Bone marrow (tissue), 2 donors: ENCODE results near the gene GNG7.
A peak's percentile ranks its signal among the peaks of the same experiment; 100 is the strongest.
"Not testable (repeated sequence)": the region's sequence is repeated elsewhere in the genome, so short reads cannot be mapped to it uniquely, and the experiment has no call there.

Experiments
- DNase-seq, 2 donors: peaks; one replicate each; lab custom pipeline; 2025; lab: John Stamatoyannopoulos, UW

Gene GNG7

DNA sequence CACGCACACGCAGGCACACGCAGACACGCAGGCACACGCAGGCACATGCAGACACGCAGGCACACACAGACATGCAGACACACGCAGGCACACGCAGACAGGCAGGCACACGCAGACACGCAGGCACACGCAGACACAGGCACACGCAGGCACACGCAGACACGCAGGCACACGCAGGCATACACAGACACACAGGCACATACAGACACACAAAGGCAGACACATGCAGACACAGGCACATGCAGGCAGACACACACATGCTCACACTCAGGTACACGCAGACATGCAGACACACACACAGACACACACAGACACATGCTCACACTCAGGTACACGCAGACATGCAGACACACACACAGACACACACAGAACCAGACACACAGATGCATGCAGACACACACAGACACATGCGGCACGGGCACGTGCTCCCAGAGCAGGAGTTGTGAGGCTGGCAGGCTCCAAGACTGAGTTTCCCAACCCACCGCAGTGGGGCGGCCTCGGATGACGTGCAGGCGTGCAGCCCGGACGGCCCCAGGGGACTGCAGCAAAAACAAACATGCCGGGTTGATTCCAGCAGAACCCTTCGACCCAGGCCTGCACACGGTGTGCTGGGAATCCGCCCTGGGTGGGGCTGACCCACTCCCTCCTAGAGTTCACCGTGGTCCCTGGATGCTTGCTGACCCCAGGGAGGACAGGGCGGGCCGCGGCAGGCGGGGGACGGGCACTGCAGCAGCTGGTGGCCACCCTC, 126.6 kb downstream of the GNG7 start:
- DNase-seq, result no peak

DNA sequence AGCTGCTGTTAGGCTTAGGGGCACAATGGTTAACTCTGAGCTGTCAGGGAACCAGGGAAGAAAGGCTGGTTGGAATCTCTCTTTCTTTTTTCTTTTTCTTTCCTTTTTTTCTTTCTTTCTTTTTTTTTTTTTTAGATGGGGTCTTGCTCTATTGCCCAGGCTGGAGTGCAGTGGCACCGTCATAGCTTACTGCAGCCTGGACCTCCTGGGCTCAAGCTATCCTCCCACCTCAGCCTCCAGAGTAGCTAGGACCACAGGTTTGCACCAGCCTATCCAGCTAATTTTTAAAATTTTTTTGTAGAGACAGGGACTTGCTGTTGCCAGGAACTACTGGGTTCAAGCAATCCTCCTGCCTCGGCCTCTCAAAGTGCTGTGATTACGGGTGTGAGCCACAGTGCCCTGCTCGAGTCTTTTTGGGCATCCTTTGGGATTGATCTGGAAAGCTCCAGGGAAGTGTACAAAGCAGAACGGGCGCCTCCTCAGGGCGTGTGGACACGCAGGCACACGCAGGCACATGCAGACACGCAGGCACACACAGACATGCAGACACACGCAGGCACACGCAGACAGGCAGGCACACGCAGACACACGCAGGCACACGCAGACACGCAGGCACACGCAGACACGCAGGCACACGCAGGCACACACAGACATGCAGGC, 127.4 kb downstream of the GNG7 start:
- no peak for DNase-seq

DNA sequence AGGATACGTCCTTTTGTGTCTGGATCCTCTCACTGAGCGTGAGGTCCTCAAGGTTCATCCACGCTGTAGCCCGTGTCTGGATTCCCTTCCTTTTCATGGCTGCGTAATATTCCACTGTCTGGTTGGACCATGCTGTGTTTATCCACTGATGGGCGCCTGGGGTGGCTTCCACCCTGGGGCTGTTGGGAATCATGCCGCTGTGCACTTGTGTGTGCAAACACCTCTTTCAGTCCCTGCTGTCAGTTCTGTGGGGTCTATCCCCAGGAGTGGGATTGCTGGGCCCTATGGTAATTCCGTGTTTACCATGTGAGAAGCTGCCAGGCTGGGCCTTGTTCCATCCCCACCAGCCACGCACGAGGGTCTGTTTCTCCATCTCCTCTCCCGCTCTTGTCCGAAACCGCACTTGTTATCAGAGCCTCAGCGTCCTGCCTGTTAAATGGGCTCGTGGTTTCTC, 128.0 kb downstream of the GNG7 start:
- no peak for DNase-seq

DNA sequence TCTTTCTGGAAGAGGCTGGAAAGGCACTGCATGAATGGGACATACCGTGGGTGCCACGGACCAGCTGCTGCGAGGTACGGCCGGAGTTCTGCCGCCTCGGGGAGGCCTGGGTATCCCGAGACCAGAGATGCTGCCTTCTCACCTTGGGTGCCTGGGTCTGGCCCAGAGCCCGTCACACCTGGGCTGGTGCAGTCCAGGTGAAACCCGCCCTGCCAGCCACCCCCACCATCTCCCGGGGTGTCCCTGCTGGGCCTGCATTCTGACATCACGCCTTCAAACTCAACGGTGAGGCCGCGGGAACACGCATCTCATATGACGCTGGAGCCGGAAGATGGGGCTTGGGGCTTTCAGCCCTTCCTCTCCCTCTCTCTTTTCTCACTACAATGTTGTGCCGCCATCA, 128.6 kb downstream of the GNG7 start:
- DNase-seq, result no peak

DNA sequence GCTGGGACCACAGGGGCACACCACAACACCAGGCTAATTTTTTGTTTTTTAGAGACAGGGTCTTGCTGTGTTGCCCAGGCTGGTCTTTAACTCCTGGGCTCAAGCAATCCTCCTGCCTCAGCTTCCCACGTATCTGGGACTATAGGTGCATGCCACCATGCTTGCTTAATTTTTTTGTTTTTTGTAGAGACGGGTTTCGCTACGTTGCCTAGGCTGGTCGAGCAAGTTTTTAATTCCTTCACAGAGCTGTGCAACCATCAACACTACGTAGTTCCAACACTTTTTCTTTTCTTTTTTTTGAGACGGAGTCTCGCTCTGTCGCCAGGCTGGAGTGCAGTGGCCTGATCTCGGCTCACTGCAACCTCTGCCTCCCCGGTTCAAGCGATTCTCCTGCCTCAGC, 130.3 kb downstream of the GNG7 start:
- DNase-seq, result not testable (repeated sequence)

DNA sequence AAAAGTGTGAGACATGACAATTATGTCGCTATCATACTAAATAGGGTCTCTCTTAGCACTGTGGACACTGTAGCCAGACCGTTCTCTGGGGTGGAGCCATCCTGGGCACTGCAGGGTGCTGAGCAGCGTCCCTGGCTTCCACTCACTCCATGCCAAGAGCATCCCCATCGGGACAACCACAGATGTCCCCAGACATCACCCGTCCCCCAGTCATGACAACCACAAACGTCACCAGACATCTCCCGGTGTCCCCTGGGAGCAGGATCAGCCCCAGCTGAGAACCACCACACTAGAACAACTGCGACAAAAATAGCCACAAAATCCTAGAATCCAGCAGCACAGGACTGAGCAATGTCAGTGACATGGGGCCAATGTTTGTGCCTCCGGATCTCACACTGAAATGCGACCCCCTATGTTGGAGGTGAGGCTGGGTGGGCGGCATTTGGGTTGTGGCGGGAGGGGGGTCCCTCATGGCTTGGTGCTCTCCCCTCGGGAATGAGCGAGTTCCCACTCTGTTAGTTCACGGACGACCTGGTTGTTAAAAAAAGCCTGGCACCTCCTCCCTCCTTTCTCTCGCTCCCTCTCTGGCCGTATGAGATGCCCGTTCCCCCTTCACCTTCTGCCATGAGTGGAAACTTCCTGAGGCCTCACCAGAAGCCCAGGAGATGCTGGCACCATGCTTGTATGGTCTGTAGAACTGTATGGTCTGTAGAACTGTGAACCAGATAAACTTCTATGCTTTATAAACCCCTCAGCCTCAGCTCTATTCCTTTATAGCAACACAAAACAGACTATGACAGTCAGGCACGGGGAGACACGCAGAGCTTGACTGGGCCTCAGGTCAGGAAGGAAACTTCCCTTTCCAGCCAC, 132.7 kb downstream of the GNG7 start:
- DNase-seq, result no peak

DNA sequence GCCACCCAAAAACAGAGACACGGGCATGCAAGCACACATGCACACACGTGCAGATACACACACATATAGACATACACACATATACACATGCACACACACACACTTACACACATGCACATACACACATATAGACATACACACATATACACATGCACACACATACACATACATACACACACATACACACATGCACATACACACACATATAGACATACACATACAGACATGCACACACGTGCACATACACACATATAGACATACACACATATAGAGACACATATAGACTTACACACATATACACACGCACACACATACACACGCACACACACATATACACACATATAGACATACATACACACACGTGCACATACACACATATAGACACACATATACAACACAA, 134.5 kb downstream of the GNG7 start:
- no peak for DNase-seq

DNA sequence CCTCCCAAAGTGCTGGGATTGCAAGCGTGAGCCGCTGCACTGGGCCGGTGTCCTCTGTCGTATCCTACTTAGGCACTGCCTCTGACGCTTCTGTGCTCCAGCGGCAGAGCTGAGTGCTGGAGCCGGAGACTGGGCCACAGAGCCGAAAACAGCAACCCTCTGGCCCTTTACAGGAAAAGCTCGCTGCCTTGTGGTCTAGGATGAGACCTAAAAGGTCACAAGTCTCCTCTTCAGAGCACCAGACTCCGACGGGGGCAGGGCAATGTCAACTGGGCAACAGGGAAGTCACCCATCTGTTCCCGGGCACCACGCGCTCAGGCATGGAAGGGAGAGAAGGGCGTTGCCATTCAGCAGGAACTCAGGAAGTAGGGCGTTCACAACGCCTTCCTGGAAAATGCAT, 134.9 kb downstream of the GNG7 start:
- DNase-seq, result peak in 1 of 2 donors; percentile 36

DNA sequence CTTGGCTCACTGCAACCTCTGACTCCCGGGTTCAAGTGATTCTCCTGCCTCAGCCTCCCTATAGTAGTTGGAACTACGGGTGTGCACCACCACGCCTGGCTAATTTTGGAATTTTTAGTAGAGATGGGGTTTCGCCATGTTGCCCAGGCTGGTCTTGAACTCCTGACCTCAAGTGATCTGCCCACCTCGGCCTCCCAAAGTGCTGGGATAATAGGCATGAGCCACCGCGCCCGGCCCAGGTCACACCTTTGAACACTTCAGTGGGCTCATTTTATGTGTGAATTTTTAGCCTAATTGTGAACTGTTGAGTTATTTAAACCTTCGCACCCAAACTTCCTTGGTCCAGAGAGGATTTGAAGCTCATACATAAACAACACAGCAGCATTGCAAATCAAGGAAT, 138.9 kb downstream of the GNG7 start:
- not testable (repeated sequence) for DNase-seq

DNA sequence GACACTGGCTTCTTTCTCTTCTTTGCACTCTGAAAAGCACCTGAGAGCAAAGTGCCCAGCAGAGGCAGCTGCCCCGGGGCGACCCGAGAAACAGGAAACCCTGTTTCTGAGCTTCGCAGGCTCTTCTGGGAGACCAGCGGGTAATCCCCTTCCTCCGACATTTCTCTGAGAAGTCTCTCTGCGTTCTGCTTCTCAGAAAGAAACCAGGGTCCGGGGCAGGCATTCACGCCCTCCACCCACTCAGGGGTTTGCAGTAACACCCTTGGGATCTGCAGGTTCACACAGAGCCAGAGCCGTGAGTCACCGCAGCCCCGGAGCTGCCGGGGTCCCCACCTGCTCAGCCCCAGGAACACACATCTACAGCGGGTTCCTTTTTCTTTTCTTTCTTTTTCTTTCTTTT, 140.6 kb downstream of the GNG7 start:
- DNase-seq, result peak; percentile 3 to 26

DNA sequence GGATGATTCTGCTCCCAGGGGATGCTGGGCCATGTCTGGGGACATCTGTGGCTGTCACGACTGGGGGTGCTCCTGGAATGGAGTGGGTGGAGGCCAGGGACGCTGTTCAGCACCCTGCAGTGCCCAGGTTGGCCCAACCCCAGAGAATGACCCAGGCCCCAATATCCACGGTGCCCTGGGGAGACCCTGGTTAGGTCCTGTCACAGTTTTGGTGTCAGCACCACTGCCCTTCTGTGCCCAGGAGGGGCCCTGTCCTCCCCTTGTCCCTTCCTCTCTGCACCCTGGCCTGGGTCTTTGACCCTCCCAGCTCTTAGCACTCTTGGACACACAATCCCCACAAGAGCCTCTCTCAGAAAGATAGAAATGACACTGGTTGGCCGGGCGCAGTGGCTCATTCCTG, 141.3 kb downstream of the GNG7 start:
- no peak for DNase-seq

DNA sequence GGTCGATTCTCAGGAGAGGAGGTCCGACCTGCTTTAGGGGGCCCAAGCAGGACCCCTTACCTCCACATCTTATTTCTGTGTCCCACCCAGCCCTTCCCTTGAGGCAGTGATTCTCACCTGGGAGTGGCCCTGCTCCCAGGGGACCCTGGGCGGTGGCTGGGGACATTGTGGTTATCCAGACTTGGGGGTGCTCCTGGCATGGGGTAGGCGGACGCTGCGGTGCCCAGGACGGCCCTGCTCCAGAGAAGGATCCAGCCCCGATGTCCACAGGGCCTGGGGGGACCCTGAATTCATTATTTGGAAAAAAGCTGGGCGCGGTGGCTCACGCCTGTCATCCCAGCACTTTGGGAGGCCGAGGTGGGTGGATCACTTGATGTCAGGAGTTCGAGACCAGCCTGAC, 142.1 kb downstream of the GNG7 start:
- DNase-seq, result no peak

DNA sequence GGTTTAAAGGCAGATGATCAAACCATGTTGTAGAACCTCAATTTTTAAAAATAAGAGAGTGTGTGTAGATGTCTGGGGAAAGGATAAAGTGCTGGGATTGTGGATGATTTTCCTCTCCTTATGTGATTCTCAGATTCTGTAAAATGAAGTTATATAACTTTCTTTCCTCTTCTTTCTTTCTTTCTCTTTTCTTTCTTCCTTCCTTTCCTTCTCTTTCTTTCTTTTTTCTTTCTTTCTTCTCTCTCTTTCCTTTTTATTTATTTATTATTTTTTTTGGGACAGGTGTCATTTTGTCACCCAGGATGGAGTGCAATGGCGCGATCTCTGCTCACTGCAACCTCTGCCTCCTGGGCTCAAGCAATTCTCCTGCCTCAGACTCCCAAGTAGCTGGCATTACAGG, 144.0 kb downstream of the GNG7 start:
- DNase-seq, result no peak

DNA sequence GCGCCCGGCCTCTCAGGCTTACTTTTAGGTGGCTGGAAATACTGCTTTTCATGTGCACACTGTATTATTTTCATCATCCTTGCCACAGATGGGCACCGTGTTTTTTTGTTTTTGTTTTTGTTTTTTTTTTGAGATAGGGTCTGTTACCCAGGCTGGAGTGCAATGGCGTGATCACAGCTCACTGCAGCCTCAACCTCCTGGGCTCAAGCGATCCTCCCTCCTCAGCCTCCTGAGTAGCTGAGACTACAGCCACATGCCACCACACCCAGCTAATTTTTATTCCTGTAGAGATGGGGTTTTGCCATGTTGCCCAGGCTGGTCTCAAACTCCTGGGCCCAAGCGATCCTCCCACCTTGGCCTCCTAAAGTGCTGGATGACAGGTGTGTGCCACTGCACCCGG, 144.4 kb downstream of the GNG7 start:
- DNase-seq, result not testable (repeated sequence)

DNA sequence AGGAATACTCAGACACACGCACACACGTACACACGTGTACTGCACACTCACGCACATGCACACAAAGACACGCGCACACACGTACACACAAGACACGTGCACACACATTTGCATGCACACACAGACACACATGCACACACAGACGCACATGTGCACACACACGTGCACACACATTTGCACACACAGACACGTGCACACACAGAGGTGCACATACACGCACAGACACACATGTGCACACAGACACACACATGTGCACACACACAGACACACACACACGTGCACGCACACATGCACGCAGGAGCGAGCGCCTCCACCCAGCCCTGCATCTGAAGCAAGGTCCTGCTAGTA, 145.4 kb downstream of the GNG7 start:
- no peak for DNase-seq

DNA sequence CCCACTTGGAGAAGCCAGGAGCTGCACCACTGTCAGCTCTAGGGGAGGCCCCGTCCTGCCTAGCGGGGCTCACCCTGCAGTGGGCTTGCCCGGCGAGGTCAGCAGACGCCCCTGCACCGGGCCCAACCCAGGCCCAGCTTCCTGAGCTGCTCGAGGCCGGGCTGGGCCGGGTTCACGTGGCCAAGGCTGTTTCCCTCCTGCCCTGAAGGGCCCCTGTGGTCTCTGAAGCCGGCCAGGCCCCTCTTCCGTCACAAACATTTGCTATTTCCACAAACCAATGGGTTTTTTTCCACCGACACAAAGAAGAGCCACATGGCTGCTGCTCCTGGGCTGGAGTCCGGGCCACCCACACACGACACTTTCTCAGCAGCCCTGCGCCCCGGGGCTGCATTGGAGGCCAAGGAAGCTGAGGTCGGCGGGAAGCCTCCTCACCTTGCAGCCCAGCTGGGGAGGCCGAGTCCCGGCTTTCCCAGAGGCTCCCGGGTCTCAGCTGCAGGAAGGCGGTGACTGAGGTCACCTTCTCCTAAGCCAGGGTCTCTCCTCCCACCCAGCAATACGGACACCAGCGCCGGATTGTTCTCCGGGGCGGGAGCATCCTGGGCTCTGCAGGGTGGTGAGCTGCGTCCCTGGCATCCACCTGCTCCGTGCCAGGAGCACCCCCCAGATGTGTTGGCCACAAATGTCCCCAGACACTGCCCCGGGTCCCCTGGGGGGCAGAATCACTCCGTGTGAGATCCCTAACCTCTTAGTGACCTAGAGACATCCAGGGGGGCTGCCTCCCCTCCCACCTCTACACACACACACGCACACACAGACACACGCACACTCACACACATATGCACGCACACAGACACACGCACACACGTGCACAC, 146.0 kb downstream of the GNG7 start:
- DNase-seq, result no peak

DNA sequence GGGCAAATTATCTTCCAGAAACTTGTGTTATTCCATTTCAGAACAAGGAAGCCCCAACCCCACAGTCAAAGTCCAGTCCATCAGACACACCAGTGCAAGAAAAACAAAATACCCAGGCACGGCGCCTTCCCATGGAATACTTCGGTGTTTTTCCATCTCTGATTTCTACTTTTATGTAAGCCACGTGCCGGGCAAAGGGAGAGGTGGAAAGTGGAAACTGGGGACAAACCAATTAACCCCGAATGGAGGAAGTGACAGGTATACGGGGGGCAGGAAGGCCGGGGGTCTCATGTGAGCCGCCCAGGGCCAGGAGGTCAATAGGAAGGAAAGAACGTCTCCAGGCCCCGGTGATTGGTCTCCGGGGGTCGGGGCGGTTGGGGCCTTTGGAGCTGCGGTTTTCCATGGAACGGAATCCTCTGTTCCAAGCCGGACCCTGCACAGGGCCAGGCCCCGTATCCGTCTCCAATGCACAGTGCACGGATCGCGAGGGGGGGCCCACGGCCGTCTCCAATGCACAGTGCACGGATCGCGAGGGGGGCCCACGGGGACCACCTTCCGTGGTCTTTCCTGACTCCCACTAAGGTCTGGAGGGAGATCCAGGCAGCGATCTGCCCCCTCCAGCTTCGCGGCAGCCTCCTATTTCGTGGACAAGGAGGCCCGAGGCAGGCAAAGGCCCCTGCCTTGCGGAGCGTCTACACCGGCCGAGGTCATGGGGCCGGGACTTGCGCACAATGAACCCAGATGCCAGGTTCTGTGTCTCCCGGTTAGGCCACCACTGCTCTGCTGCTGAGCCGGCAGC, 146.9 kb downstream of the GNG7 start:
- no peak for DNase-seq

DNA sequence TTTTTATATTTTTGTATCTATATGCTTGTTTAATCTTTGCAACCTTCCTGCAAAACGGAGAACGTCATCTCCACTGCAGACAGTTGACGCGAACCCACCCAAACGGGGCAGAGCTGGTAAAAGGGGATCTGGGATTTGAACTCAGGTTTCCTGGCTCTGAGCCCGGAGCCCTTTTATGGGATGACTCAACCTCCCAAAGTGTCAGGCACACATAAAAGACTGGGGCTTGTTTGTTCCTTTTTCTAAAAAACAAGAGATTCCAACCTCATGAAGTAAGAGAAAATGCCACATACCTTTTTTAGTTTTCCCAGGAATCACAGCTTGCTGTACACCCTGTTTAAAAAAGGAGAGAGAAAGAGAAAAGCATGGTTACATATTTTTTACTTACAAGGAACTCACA, 147.6 kb downstream of the GNG7 start:
- DNase-seq, result no peak

DNA sequence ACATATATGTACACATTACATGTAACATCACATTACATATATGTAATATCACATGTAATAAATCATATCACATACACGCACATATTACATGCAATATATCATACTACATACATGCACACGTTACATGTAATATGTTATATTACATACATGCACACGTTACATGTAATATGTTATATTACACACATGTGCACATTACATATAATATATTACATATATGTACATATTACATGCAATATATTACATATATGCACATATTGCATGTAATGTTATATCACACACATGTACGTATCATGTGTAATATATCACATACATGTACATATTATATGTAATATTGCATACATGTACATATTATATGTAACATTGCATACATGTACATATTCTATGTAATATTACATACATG, 149.0 kb downstream of the GNG7 start:
- no peak for DNase-seq

DNA sequence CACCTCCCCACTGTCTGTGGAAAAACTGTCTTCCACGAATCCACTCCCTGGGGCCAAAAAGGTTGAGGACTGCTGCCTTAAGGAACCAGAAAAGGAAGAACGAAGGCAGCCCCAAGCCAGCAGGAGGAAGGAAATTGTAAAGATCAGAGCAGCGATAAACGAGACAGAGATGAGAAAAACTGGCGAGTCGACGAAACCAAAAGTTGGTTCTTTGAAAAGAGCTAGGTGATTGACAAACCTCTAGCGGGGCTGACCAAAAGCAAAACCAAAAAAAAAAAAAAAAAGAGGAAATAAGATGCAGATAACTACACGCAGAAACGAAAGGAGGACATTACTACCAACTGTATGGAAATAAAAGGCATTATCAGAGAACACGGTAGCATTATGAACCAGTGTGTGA, 149.6 kb downstream of the GNG7 start:
- peak; percentile 9 to 92 for DNase-seq

DNA sequence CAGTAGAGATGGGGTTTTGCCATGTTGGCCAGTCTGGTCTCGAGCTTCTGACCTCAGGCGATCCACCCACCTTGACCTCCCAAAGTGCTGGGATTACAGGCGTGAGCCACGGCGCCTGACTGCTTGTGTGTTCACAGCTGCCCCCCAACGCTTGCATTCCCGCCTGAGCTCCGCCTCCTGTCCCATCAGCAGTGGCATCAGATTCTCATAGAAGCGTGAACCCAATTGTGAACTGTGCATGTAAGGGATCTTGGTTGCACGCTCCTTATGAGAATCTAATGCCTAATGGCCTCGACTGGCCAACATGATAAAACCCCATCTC, 150.7 kb downstream of the GNG7 start:
- DNase-seq, result no peak
